Left lung (tissue), 10 donors: ENCODE data around the gene REG3A. TPM values are rescaled to one million over a fixed set of nuclear protein-coding genes. Genes with fewer than 3 reads are reported as not detected.

Experiments used
- ATAC-seq: fragments of 200-7000 bp; cut with Tn5 transposase; one replicate; pipeline ENCODE4 v1.9.1; 2020; ENCODE audit warnings: moderate library complexity
- DNase-seq, 4 donors: peaks; one replicate each; pipeline ENCODE4 v3.0.0-alpha.2; 2013 to 2020
- H3K27ac ChIP-seq, 2 donors: fragments of 200-600 bp; sonication (generic) in 1 of 2; one replicate each; pipeline versions ENCODE4 v1.5.0 to v1.8.0; 2020 to 2021
- H3K27me3 ChIP-seq, 2 donors: fragments of 200-600 bp; sonication (generic) in 1 of 2; one replicate each; pipeline versions ENCODE4 v1.5.0 to v1.8.0; 2020 to 2021
- H3K36me3 ChIP-seq, 2 donors: fragments of 200-600 bp; sonication (generic) in 1 of 2; one replicate each; pipeline versions ENCODE4 v1.5.0 to v1.8.0; 2020 to 2021
- H3K4me1 ChIP-seq, 2 donors: fragments of 200-600 bp; one replicate each; pipeline ENCODE4 v1.8.0; 2021
- H3K4me3 ChIP-seq, 2 donors: fragments of 200-600 bp; sonication (generic) in 1 of 2; one replicate each; pipeline versions ENCODE4 v1.5.0 to v1.8.0; 2020 to 2021; ENCODE audit warnings: mild to moderate bottlenecking in 1 of 2
- H3K9me3 ChIP-seq, 2 donors: fragments of 200-600 bp; sonication (generic) in 1 of 2; one replicate each; pipeline versions ENCODE4 v1.5.0 to v1.8.0; 2020 to 2021
- intact Hi-C, 2 donors: fragments of 100-400 bp; cut with DNase I; formaldehyde crosslinking; loops; one replicate each; pipeline versions ENCODE4 v1.11.2 to v1.14.2; 2022
- polyA plus RNA-seq, 6 donors: library from polyadenylated mRNA; unstranded; fragments of 120-200 nt; gene quantifications; one replicate each; pipeline ENCODE4 v1.2.1, GENCODE V29; 2013; ENCODE audit not compliant: insufficient read length in 6 of 6
- total RNA-seq, 2 donors: library from RNA; stranded (reverse); fragmentation: NEBNext Ultra II Directional; extraction: Animal tissue kit (Norgen Biotek cat#: 25700); gene quantifications; one replicate each; pipeline ENCODE4 v1.2.1, GENCODE V29; 2021
- TF ChIP-seq, protein P1 (sequence below), 2 donors: fragments of 200-600 bp; sonication (generic) in 1 of 2; IDR thresholded peaks; one replicate each; pipeline versions ENCODE4 v1.5.0 to v1.8.0; 2021; ENCODE audit warnings: antibody characterized with exemption in 2 of 2
- donor health status: DM: no; HTN: yes; CAD: no.
- donor health status: DM: no; HTN: no; CAD: no.

REG3A gene
- total and polyA plus RNA-seq, 8 donors, result not detected

- no peaks in the 10 kb centered on the region for H3K27me3 ChIP-seq
- TF ChIP-seq, protein P1, sequence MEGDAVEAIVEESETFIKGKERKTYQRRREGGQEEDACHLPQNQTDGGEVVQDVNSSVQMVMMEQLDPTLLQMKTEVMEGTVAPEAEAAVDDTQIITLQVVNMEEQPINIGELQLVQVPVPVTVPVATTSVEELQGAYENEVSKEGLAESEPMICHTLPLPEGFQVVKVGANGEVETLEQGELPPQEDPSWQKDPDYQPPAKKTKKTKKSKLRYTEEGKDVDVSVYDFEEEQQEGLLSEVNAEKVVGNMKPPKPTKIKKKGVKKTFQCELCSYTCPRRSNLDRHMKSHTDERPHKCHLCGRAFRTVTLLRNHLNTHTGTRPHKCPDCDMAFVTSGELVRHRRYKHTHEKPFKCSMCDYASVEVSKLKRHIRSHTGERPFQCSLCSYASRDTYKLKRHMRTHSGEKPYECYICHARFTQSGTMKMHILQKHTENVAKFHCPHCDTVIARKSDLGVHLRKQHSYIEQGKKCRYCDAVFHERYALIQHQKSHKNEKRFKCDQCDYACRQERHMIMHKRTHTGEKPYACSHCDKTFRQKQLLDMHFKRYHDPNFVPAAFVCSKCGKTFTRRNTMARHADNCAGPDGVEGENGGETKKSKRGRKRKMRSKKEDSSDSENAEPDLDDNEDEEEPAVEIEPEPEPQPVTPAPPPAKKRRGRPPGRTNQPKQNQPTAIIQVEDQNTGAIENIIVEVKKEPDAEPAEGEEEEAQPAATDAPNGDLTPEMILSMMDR (IDR thresholded peaks at IDR 0.05), result no peak
- H3K36me3 ChIP-seq, result no peaks in the 10 kb centered on the region
- no peak overlapping the region for H3K27ac ChIP-seq
- ATAC-seq, result no peak
- intact Hi-C loops, result no loop called here
- peaks cover 0 to 24% of the 10 kb centered on the region in 2 donors for H3K9me3 ChIP-seq
- no peak for DNase-seq
- no peaks in the 10 kb centered on the region for H3K4me1 ChIP-seq
- no peak overlapping the region for H3K4me3 ChIP-seq
Observed at GRCh38 chr2:79181617-79182016, 22.1 kb upstream of the REG3A start.

- H3K9me3 ChIP-seq, result peaks cover 0 to 24% of the 10 kb centered on the region in 2 donors
- H3K27ac ChIP-seq, result no peak overlapping the region
- TF ChIP-seq, protein P1 (IDR thresholded peaks at IDR 0.05), result no peak
- DNase-seq, result no peak
- no peaks in the 10 kb centered on the region for H3K27me3 ChIP-seq
- H3K4me3 ChIP-seq, result no peak overlapping the region
- no peaks in the 10 kb centered on the region for H3K4me1 ChIP-seq
- no peaks in the 10 kb centered on the region for H3K36me3 ChIP-seq
- ATAC-seq, result no peak
- intact Hi-C loops, result no loop called here
Observed at GRCh38 chr2:79180092-79180491, 20.5 kb upstream of the REG3A start.

DNA sequence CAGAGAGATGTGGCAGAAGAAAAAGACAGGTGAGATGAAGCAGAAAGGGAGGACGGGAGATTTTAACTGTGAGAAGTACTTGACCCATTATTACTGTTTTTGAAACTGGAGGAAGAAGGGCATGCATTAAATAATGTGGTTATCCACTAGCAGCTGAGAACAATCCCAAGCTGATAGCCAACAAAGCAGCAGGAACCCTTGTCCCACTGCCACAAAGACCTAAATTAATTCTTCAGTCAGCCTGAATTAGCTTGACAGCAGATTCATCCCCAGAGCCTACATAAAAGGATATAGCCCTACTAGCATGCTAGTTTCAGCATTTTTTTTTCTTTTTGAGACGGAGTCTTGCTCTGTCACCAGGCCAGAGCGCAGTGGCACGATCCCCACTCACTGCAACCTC lies 19.5 kb upstream of the REG3A start:
- Histone ChIP-seq H3K4me3 (no peak overlapping the region), H3K4me1 (no peaks in the 10 kb centered on the region), H3K27ac (no peak overlapping the region), H3K9me3 (peaks cover 0 to 24% of the 10 kb centered on the region in 2 donors), H3K27me3 (no peaks in the 10 kb centered on the region), H3K36me3 (no peaks in the 10 kb centered on the region)
- ATAC-seq (no peak), DNase-seq (no peak)
- intact Hi-C loops, result no loop called here
- TF ChIP-seq, protein P1 (IDR thresholded peaks at IDR 0.05), result no peak

DNA sequence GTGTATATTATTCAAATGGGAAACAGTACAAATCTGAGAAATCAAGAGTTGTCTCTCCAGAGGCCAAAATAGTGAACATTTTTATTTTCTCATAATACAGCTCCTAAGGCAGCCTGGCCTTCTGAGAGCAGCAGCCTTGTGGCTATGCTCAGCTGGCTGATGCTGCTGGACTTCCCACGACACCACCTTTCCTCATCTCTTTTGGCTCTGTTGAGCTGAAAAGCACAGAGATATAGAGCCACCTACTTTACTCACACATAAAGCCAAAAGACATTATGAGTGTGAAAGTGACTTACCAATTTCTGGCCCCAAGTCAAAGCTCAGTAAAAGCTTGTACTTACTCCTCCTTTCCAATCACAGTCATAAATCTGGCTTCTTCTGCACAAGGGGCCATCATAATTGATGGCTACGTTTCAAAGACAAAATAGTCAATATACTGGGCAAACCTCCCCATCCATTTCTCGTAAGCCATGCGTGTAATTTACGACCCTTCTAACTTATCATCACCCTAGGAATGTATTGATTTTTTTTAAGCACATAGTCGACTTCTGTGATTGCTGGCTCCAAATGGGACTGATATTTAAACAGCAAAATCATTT lies 18.6 kb upstream of the REG3A start:
- H3K27ac ChIP-seq, result no peak overlapping the region
- TF ChIP-seq, protein P1 (IDR thresholded peaks at IDR 0.05), result no peak
- H3K36me3 ChIP-seq, result no peaks in the 10 kb centered on the region
- intact Hi-C loops, result no loop called here
- H3K4me1 ChIP-seq, result no peaks in the 10 kb centered on the region
- H3K27me3 ChIP-seq, result no peaks in the 10 kb centered on the region
- no peak overlapping the region for H3K4me3 ChIP-seq
- DNase-seq (no peak), ATAC-seq (no peak)
- H3K9me3 ChIP-seq, result peaks cover 0 to 24% of the 10 kb centered on the region in 2 donors

DNA sequence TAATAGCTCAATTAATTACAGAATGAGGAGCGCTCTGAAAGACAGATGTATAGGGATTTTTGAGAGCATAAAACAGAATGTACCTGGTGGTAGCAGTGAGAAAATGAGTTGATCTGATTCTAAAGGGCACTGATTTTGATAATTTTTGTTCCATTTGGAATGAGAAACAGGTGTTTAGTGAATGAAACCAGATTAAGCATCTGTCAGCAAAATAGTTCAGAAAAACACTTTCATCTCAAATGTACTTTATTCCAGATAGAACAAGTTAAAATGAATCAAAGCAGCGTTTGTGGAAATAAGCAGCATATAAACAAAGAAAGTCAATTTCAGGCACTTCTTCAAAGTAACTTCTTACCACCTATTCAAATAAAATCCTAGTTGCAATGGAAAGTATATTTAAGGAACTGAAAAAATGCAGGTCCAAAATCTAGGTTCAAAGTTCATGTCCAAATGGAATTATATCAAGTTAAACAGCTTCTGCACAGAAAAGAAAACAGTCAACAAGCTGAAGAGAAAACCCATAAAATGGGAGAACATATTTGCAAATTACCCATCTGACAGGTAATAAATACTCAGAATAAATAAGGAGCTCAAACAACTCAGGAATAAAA lies 11.9 kb upstream of the REG3A start:
- Histone ChIP-seq H3K9me3 (peaks cover 0 to 6% of the 10 kb centered on the region in 2 donors), H3K4me3 (no peak overlapping the region), H3K27me3 (no peaks in the 10 kb centered on the region), H3K27ac (no peak overlapping the region), H3K4me1 (no peaks in the 10 kb centered on the region), H3K36me3 (no peaks in the 10 kb centered on the region)
- ATAC-seq, result no peak
- TF ChIP-seq, protein P1 (IDR thresholded peaks at IDR 0.05), result no peak
- no peak for DNase-seq
- intact Hi-C loops, result no loop called here
